ENCODE data around the gene TNFRSF9.
A peak's percentile ranks its signal among the peaks of the same experiment; 100 is the strongest.
"Not testable (repeated sequence)": the region's sequence is repeated elsewhere in the genome, so short reads cannot be mapped to it uniquely, and the experiment has no call there.

TNFRSF9 gene

DNA sequence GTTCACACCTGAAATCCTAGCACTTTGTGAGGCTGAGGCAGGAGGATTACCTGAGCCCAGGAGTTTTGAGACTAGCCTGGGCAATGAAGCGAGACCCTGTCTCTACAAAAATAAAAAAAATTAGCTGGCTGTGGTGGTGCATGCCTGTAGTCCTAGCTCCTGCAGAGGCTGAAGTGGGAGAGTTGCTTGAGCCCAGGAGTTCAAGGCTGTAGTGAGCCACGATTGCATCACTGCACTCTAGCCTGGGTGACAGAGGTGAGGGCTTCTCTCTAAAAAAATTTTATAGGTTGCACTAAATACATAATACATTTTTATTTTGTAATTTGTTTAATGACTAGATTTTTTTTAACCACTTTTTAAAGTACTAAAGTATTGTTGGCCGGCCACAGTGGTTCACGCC, 27.0 kb upstream of the TNFRSF9 start:
- TF ChIP-seq ZFX (IDR thresholded peaks at IDR 0.05), result no peak
- TF ChIP-seq, protein P1, sequence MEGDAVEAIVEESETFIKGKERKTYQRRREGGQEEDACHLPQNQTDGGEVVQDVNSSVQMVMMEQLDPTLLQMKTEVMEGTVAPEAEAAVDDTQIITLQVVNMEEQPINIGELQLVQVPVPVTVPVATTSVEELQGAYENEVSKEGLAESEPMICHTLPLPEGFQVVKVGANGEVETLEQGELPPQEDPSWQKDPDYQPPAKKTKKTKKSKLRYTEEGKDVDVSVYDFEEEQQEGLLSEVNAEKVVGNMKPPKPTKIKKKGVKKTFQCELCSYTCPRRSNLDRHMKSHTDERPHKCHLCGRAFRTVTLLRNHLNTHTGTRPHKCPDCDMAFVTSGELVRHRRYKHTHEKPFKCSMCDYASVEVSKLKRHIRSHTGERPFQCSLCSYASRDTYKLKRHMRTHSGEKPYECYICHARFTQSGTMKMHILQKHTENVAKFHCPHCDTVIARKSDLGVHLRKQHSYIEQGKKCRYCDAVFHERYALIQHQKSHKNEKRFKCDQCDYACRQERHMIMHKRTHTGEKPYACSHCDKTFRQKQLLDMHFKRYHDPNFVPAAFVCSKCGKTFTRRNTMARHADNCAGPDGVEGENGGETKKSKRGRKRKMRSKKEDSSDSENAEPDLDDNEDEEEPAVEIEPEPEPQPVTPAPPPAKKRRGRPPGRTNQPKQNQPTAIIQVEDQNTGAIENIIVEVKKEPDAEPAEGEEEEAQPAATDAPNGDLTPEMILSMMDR (conservative IDR thresholded peaks at IDR 0.05), result no peak
- no peak overlapping the region for H3K27ac ChIP-seq

DNA sequence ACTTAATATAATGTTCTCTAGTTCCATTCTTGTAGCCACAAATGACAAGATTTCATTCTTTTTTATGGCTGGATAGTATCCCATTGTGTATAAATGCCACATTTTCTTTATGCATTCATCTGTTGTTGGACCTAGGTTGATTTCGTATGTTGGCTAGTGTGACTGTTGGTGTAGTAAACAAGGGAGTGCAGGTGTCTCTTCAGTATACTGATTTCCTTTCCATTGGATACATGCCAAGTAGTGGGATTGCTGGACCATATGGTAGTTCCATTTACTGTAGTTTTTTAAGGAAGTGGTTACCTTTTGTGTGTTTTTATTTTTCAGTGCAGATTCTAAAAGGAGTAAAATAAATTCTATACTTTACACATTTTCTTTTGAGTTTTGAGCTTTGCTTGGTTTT, 26.6 kb upstream of the TNFRSF9 start:
- TF ChIP-seq ZFX (IDR thresholded peaks at IDR 0.05), result no peak
- TF ChIP-seq, protein P1 (conservative IDR thresholded peaks at IDR 0.05), result no peak
- H3K27ac ChIP-seq, result no peak overlapping the region

DNA sequence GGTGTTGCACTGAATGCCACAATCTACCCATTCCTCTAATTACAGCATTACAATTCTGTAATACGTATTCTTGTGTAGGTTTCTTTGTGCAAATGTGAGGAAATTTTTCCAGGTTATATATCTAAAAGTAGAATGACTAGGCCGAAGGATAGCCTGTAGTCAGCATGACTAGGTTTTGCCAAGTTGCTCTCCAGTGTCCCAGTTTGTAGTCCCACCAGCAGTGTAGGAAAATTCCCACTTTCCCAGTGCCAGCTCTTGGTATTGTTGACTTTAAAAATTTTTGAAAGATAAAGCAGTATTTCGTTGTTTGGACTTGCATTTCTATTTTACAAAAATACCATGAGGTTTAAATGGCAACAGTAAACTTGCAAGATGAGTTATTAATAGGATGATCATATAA, 23.8 kb upstream of the TNFRSF9 start:
- TF ChIP-seq, protein P1 (conservative IDR thresholded peaks at IDR 0.05), result no peak
- no peak for TF ChIP-seq ZFX (IDR thresholded peaks at IDR 0.05)
- no peak overlapping the region for H3K27ac ChIP-seq

DNA sequence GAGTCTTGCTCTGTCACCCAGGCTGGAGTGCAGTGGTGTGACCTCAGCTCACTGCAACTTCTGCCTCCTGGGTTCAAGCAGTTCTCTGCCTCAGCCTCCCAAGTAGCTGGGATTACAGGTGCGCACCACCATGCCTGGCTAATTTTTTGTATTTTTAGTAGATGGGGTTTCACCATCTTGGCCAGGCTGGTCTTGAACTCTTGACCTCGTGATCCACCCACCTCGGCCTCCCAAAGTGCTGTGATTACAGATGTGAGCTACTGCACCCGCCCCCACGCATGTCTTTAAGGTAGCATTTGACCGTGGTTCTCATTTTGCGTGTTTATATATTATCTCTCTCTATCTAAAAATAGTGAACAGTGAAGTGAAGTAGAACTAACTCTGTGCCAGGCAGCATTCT, 23.2 kb upstream of the TNFRSF9 start:
- not testable (repeated sequence) for H3K27ac ChIP-seq

DNA sequence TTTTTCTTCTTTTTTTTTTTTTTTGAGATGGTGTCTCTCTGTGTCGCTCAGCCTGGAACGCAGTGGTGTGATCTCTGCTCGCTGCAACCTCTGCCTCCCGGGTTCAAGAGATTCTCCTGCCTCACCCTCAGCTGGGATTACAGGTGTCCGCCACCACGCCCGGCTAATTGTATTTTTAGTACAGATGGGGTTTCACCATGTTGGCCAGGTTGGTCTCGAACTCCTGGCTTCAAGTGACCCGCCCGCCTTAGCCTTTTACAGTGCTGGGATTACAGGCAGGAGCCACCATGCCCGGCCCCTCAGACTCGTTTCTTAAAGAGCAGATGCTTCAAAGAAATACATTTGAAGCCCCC, 22.7 kb upstream of the TNFRSF9 start:
- H3K27ac ChIP-seq, result not testable (repeated sequence)

DNA sequence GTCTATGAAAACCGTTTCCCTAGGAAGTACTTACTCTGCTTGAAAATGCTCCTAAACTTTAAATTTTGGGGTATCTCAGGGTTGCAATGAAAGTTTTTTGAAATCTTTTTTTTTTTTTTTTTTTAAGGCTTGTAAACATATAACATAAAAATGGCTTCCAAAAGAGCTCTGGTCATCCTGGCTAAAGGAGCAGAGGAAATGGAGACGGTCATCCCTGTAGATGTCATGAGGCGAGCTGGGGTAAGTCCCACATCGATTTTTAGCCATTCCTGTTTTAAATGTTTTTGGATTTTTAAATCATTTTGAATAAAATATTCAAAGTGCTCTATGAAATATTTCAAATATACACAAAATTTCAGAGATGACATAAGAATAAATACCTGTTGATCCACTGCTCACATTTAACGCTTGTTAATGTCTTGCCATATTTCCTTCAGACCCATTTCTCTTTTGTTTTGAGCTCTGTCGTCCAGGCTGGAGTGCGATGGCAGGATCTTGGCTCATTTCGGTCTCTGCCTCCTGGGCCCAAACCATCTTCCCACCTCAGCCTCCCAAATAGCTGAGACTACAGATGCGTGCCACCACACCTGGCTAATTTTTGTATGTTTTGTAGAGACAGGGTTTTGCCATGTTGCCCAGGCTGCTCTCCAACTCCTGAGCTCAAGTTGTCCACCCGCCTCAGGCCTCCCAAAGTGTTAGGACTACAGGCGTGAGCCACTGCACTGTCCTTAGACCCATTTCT, 22.2 kb upstream of the TNFRSF9 start:
- H3K27ac ChIP-seq, result no peak overlapping the region
- TF ChIP-seq, protein P1 (conservative IDR thresholded peaks at IDR 0.05), result no peak
- TF ChIP-seq ZFX (IDR thresholded peaks at IDR 0.05), result no peak

DNA sequence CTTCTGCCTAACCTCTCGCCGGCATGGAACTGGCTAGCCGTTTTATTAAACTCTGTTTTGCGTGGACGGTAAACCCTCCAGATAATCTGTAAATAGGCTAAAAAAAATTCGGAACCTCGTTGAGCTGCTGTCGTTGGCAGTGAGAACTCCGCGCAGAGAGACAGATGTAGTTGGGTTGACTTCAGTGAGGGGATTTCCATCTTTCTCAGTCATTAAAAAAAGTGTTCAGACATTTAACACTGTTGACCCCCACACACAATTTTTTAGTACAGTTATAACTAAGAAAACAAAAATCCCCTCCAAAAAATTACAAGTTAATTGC, 21.3 kb upstream of the TNFRSF9 start:
- TF ChIP-seq ZFX (IDR thresholded peaks at IDR 0.05), result peak; percentile 56
- TF ChIP-seq, protein P1 (conservative IDR thresholded peaks at IDR 0.05), result no peak
- H3K27ac ChIP-seq, result peak overlapping the region; percentile 82

DNA sequence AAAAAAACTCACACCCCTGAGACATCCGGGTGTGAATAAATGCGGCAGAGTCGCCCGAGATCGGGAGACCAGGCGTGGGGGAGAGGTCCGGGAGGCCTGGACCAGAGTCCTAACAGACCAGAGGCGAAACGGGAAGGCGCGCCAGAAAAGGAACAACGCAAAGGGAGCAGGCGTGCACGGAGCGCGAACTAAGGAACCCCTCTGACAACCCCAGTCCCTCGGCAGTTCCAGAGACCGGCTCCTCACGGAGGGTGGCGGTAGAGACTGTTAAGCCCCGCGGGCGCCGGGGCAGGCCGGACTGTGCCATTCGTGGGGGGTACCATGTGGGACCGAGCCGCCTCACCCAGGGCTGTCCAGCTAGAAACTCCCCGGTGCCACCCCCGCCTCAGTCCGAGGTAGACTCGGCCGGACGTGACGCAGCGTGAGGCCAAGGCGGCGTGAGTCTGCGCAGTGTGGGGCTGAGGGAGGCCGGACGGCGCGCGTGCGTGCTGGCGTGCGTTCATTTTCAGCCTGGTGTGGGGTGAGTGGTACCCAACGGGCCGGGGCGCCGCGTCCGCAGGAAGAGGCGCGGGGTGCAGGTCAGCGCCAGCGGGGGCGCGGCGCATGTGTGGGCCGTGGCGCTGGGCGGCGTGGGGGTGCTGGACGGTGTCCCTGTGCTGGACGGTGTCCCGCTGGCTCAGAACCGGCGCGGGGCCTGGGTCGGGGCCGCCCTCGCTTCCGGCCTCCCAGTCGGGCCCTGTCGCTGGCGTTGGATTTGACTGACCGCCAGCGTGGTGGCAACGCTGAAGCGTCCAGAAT, 20.8 kb upstream of the TNFRSF9 start, which contains the start of gene PARK7:
Gene PARK7, plus strand, starts transcription at position 496 of the 798 bp plus-strand sequence. CDS start 1,075 bp downstream, outside the sequence.
- TF ChIP-seq, protein P1 (conservative IDR thresholded peaks at IDR 0.05), result peak; percentile 63
- TF ChIP-seq ZFX (IDR thresholded peaks at IDR 0.05), result peak; percentile 98
- peak within 1 kb of the TSS; percentile 82 for H3K27ac ChIP-seq

Data from C4-2B (cell line).